HUDEP-2 (cell line): ENCODE data around the gene ISL1.

Source experiments
- DNase-seq, 76 experiments: peaks; one replicate each; lab custom pipeline; 2025; ENCODE audit not compliant: unreplicated experiment in 76 of 76; lab: John Stamatoyannopoulos, UW

Gene ISL1

DNA sequence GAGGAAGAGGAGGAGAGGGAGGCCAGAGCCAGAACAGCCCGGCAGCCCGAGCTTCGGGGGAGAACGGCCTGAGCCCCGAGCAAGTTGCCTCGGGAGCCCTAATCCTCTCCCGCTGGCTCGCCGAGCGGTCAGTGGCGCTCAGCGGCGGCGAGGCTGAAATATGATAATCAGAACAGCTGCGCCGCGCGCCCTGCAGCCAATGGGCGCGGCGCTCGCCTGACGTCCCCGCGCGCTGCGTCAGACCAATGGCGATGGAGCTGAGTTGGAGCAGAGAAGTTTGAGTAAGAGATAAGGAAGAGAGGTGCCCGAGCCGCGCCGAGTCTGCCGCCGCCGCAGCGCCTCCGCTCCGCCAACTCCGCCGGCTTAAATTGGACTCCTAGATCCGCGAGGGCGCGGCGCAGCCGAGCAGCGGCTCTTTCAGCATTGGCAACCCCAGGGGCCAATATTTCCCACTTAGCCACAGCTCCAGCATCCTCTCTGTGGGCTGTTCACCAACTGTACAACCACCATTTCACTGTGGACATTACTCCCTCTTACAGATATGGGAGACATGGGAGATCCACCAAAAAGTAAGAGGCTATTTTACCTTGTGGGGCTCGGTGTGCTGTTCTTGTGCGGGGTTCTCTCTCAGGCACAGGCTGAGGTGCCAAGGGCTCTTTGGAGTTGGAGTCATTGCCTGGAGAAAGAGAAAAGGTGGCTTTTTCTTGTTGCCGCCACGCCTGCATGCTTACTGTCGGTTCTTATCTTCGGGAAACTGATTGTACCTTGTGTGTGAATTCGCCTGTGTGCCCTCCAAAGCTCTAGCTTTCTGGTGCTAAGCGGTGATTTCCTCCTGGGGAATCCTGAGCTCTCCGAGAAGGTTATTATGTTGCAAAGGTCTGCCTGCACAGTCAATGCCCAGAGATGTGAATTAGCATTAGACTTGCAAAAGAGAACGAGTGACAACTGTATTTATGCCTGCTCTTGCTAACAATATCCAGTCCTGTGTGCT lies at the start of gene ISL1:
Gene ISL1, plus strand, starts transcription at position 318 of the 991 bp plus-strand sequence. Its CDS starts 224 bp downstream, at position 542.
- no peak for DNase-seq

GRCh38 chr5:51336878-51337277 lies 46.4 kb upstream of the ISL1 start:
- no peak for DNase-seq

GRCh38 chr5:51345106-51345505 lies 38.1 kb upstream of the ISL1 start:
- no peak for DNase-seq

DNA sequence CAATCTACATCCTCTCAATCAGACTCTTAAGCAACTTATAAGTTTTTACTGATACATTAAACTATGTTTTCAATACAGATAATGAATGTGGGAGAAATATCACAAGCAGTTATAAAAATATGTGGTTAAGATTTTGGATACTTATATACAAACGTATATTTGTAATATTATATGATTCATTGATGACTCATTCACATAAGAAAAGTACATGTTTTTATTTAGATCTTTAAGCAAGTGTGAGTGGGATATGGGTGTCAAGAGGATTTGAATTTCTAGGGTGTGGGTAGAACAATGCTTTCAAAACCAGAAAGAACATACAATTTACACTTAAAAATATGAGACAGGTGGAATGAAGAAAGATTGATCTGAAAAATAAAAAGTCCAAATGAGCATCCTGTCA lies 36.1 kb upstream of the ISL1 start:
- no peak for DNase-seq

GRCh38 chr5:51347704-51348103 lies 35.5 kb upstream of the ISL1 start:
- no peak for DNase-seq

- DNase-seq, result no peak
These were observed 12.2 kb upstream of the ISL1 start for GRCh38 chr5:51371052-51371451.

DNA sequence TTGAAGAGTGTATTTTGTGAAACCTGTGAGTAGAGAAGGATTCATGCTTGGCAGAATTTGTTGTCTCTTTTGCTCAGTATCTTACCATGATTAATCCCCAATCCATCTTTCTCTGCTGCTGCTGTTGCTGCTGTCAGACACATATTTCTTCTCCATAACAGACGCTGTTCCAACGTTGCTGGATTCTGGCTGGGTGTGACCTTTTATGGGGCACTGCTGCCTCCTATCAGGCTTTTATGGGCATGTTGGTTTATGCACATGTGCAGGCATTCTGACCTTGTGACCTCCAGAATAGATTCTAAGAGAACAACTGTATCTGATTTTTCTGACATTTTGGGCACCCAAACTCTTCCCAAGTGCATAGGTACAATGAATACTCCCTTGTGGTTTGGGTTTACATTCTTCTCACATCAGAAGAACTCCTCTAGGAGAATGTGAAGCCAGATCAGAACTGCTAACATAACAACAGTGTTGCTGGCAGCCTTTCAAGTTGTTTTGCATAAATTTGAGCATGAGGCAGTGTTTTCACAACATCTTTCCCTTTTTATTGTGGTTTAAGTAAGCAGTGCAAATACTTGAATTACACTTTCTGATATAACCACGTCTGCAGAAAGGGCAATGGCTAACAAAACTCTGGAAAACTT lies 9.2 kb upstream of the ISL1 start:
- no peak for DNase-seq

DNA sequence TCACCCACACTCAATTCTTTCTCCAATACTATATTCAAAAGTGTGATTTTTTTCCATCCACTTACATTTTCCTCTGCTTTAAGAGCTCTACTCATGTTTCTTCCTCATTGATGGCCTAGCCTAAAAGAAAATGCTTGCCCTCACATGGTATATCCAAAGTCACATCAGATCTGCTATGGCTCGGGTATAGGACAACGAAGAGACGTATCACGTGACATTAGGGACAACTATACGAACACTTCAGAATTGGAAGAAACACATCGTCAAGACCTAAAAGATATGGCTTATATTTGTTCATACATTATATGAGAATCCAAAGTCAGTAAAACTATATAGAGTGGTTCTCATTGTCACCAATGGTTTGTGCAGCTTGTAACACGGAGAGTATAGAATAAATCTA lies 8.2 kb upstream of the ISL1 start:
- no peak for DNase-seq

- no peak for DNase-seq
These were observed 6.7 kb upstream of the ISL1 start for GRCh38 chr5:51376509-51376908.

GRCh38 chr5:51377151-51378060 lies 5.8 kb upstream of the ISL1 start:
- no peak for DNase-seq

DNA sequence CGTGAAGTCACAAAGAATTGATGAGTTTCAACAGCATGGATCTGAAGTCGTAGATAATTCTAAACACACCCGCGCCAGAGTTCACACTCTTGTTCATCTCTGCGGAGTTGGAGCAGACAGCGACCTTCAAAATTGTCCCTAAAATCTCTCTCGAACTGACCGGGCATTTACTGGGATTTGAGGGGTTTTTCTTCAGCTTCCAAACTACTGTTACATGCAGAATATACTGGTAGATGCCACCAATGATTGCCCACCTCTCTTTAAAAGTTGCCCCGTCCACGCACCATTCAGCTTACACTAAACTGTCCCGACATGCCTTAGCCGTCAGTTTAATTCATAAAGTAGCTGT lies 5.2 kb upstream of the ISL1 start:
- DNase-seq, result no peak

- DNase-seq, result no peak
These were observed 4.6 kb upstream of the ISL1 start for GRCh38 chr5:51378448-51379330.

DNA sequence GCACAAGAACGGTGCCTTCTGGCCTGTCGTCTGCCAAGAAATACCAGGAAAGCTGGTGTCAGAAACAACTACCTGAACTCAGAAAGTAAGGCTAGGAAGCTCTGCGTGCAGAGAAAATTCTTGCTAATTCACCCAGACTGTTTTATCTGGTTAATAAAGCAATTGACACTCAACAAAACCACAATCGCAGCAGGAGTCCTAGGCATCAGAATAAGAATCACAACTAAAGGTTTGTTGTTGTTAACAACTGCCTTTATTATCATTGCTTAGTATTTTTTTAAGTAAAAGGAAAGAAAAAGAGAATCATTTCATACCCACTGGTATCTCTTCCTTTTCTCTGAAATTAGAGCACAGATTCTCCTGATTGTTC lies 3.9 kb upstream of the ISL1 start:
- no peak for DNase-seq

DNA sequence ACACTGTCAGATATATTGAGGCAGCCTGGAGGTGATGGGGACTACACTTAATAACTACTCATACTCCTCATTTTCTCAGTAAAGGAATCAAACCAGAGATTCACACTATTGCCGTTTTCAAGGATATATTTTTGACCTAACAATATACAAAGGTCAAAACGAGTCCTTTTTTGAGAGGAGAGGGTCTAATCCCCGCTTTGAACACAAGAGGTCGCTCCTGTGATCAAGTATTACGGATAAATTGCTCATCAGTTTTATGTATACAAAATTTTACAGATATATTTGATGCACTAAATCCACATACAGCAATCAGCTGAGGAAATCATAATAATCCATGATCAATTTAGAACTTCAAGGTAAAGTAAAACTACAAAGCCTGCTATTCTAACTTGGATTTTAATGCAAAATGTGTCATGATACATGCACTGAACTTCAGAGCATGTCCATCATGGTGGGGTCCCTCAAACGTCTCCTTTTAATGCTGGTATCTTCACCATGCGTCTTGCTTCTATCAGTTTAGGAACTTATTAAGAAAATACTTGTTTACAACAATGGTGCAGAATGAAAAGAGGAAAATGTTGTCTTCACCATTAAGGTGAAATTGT lies 2.5 kb upstream of the ISL1 start:
- DNase-seq, result peak in 3 of 76 experiments; percentile 1 to 3 (median 3)

GRCh38 chr5:51381761-51382474 lies 1.3 kb upstream of the ISL1 start:
- no peak for DNase-seq

GRCh38 chr5:51382521-51383130 lies 622 bp upstream of the ISL1 start:
- no peak for DNase-seq

DNA sequence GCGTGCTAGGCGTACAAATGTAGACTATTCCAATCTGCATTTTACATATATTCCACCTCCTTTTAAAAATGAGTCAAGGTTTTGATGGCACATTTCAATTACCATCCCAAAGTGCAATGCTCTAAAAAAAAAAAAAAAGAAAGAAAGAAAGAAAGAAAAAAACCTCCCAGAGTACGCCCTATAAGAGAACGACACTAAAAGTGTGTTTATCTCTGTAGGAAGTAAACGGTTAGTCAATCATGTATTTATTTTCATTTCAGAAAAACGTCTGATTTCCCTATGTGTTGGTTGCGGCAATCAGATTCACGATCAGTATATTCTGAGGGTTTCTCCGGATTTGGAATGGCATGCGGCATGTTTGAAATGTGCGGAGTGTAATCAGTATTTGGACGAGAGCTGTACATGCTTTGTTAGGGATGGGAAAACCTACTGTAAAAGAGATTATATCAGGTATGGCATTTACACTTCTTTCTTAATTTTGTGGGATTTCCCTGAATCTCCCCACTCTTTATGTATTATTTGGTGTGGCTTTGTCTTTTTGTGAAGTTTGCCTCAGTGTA lies 1.1 kb downstream of the ISL1 start:
- DNase-seq, result no peak

DNA sequence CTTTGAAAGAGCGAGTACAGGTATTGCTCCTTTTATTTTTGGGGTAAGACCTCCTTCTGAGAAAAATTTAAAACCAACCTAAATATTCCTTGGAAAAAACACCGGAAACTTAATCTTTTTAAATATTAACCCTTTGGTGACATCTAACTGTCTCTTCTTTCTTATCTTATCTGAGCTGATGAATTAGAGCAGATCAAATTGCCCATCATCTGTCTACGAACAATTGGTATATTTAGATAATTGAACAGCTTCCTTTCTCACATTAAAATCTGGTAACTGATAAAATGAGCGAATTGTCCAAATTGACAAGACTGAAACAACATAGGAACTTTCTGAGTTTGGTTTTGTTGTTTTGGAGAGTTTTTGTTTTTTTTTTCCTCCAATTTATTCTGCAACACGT lies 2.0 kb downstream of the ISL1 start:
- no peak for DNase-seq
